Ecto neural progenitor cell (in vitro differentiated cells): ENCODE data around the gene MUC22.
A peak's percentile ranks its signal among the peaks of the same experiment; 100 is the strongest.
"Not testable (repeated sequence)": the region's sequence is repeated elsewhere in the genome, so short reads cannot be mapped to it uniquely, and the experiment has no call there.

Experiments
- DNase-seq: peaks from one replicate; pipeline ENCODE4 v3.0.0-alpha.2; 2018; ENCODE audit warnings: low spot score

The MUC22 gene

DNA sequence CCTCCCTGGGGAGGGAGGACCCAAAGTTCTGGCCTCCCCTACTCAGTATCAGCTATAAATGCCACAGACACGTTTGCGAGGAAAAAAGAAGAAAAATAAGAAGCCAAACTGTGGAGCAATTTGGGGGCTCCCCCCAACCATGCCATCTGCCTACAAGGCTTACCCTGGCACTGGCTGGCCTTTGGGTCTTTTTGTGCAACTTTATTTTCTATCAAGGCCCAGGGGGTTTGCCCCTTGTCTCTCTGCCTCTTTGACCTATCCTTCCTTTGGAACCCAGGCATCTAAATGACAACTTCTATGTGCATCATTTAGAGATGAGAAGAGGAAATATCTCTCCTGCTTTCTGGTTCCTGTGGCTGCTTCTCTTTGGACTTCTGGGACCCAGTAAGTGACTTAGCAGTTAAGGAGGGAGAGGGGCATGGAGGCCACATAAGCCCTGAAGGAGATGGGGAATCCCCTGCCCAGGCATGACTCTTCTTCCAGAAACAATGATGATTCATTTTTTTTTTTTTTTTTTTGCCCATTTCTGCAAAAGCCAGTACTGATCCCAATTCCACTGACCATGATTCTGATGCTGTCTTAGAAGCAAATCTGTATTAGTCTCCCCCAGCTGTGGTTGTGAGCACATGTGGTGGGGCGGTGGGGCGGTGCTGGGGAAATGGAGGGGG lies at the start of gene MUC22:
Gene MUC22 (plus strand): TSS at position 82 of the 668 bp plus-strand sequence. CDS start 233 bp downstream, at position 315.
- DNase-seq = no peak

DNA sequence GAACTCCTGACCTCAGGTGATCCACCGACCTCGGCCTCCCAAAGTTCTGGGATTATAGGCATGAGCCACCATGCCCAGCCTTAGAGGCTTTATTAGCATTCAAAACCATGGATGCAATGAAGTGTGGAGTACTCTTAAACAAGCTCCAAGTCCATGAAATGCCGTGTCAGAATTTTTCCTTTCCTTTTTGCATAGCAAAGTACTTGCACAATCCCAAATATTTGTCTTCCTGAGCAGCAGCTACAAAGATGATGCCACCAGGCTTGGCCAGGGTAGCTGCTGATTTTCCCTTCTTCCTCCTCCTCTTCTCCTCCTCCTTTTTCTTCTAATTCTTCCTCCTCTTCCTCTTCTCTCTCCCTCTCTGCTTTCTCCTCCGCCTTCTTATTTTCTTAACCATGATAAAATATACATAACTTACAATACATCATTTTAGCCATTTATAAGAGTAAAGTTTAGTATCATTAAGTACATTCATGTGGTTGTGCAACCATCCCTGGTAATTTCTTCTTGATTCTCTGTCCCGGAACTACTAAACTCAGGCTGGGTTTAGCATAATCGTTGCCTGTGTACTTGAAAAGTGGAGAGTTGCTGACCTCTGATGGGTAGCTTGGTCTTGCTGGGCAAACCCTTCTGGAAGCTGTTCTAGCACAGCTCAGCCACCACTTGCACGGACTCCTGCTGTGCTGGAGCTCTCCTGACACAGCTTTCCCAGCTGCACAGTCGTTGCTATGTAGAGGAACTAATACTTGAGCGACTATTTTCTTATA lies 49.2 kb upstream of the MUC22 start:
- no peak for DNase-seq

- no peak for DNase-seq
These were observed 47.6 kb upstream of the MUC22 start for GRCh38 chr6:30962716-30963115.

- no peak for DNase-seq
These were observed 46.6 kb upstream of the MUC22 start for GRCh38 chr6:30963641-30964040.

DNA sequence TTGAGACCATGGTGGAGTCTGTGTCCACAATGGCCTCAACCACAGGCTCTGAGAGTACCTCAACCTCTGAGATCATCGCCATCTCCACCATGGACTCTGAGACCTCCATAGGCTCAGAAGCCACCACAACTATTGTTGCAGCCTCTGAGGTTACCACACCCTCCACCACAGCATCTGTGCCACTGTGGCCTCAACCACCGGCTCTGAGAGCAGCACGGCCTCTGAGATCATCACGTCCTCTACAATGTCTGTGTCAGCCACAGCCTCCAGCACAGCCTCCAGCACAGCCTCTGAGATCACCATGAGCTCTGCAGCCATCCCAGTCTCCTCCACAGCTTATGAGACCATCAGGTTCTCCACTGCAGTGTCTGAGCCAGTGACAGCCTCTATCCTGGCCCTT lies 46.2 kb upstream of the MUC22 start:
- no peak for DNase-seq

- DNase-seq = no peak
These were observed 45.1 kb upstream of the MUC22 start for GRCh38 chr6:30965140-30965601.

GRCh38 chr6:30966154-30966553 lies 44.1 kb upstream of the MUC22 start:
- no peak for DNase-seq

DNA sequence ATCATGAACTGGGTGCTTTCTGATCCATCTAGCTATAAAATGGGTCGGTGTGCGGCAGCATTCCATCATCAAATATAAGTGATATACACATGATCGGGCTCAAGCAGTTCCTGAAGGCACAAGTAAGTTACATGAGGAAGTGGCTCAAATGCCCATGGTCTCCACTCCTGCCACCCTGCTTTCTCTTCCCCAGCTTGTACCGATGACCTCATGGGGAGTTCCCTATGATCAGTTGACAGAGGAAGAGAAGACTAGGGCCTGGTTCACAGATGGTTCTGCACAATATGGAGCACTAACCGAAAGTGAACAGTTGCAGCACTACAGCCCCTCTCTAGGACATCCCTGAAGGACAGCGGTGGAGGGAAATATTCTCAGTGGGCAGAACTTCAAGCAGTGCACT lies 41.1 kb upstream of the MUC22 start:
- DNase-seq = not testable (repeated sequence)

GRCh38 chr6:30970946-30971345 lies 39.3 kb upstream of the MUC22 start:
- DNase-seq = no peak

DNA sequence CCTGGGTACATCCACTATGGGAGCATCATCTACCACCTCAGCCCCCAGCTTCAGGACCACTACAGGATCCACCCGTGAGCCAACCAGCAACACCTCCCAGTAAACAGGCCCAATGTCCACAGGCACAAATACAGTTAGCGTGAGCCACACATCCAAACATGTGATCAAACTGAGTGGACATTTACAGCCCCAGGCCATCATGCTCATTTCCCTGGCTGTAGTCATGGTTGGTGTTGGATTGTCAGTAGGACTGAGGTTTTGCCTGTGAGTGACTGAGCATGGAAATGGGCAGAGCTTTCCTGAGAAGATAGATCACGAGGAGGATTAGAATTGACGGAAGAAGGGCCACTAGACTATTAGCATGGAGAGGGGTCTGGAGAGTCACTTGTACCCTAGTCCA lies 37.5 kb upstream of the MUC22 start:
- no peak for DNase-seq

DNA sequence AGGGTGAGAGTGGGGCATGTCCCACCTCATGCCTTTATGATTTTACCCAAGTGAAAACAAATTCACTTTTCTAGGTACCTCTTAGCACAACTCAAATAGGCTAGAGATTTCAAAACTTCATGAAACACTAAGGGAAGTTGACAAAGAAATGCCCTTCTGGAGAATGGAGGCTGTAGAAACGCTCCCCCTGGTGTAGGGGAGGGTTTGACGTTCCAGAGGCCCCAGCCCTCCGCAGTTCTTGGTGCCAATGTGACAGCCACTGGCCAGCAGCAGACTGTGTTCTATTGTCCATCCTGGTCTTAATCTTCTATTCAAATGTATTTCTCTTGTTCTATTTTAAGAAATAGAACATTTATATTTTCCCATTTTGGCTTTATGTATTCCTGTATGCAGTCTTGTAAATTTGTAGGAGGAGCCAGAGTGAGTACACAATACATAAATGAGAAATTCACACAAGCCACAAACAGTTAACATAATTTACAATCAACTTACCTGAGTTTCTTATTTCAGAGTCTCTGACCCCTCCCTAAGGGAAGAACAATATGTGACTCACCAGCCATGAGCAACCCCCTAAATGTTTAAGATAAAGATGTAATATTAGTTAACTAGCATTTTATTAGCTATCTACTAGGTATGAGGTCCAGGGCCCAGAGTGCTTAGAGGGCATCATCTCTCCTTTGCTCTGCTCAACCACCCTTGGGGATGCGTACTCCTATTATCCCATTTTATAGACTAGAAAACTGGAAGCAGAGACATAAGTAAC lies 35.6 kb upstream of the MUC22 start:
- no peak for DNase-seq

GRCh38 chr6:30979141-30979540 lies 31.1 kb upstream of the MUC22 start:
- DNase-seq = no peak

- DNase-seq = no peak
These were observed 30.6 kb upstream of the MUC22 start for GRCh38 chr6:30979690-30980089.

DNA sequence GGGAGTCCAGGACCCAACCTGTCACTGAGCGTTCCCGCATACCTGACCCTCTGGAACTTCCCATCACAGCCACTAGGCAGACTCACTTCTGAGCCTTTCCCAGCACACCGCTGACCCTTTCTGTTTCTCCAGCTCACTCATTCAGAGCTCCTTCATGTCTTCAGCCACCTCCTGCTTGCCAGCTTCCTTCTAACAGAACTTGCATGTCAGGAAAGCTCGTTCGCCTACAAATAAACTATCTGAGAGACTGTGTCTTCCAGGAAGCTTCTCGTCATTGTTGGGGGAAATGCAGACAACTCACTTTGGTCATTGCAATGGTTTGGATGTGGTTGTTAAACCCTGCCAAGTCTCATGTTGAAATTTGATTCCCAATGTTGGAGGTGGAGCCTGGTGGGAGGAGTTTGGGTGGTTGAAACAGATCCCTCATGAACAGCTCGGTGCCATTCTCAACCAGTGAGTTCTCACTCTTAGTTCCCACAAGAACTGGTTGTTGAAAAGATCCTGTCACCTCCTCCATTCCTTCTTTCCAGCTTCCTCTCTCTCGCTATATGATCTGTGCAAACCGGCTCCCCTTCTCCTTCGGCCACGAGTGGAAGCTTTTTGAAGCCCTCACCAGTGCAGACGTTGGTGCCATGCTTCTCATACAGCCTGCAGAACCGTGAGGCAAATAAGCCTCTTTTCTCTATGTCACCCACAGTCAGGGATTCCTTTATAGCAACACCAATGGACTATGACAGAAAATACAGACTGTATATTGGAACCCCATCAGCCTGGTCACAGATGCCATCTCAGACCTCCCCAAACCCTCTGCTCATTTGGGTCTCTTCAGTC lies 28.1 kb upstream of the MUC22 start:
- DNase-seq = peak; percentile 70

- no peak for DNase-seq
These were observed 26.8 kb upstream of the MUC22 start, which contains the start of gene MUC21 for GRCh38 chr6:30983439-30983838. TSS of gene MUC21 (plus strand) at chr6:30983718. CDS start at chr6:30983959, 241 bp downstream.

DNA sequence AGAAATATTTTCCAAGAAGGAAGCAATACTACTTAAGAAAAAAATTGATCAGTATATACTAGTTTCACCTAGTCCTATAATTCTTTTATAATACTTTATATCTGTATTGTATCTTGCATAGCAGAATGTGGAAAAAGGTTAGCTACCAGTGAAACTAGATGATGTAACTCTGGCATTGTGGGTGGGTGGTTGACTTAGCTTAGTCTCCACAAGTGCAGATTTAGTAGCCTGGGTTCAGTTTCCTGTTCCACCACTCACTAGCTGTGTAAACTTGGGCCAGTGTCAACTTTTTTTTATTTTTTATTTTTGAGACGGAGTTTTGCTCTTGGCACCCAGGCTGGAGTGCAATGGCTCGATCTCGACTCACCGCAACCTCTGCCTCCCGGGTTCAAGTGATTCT lies 24.8 kb upstream of the MUC22 start:
- no peak for DNase-seq

DNA sequence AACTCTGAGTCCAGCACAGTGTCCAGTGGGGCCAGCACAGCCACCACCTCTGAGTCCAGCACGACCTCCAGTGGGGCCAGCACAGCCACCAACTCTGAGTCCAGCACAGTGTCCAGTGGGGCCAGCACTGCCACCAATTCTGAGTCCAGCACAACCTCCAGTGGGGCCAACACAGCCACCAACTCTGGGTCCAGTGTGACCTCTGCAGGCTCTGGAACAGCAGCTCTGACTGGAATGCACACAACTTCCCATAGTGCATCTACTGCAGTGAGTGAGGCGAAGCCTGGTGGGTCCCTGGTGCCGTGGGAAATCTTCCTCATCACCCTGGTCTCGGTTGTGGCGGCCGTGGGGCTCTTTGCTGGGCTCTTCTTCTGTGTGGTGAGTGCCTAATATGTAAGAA lies 23.0 kb upstream of the MUC22 start:
- no peak for DNase-seq

- DNase-seq = no peak
These were observed 22.0 kb upstream of the MUC22 start for GRCh38 chr6:30988209-30988825.

DNA sequence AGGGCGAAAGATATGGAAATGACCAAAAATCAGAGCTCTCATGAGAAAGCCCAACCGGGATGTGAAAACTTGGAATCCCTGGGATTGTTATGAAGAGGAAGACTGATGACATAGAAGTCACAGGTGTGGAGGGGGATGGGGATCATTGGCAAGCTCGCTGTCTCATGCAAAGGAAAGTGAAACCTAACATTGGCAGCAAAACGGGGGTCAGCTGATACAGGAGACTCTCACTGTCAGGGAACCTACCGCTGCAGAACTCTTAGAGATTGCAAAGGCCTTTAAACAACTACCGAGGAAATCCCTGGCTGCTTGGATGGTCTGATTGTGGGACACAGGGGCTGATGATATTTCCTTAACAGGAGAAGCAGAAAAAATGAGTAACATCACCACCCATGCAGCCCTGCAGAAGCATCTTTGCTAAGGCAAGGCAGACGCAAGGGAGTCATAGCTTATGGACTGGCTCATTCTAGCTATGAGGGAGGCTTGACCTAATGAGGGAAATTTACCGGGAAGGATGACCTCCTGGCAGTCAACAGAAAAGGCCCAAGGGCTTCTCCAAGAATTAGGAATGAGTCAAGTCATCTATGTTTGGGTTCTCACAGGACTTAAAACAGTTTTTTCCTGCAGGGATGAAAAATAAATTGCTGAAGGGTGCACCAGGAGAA lies 19.7 kb upstream of the MUC22 start:
- DNase-seq = no peak

DNA sequence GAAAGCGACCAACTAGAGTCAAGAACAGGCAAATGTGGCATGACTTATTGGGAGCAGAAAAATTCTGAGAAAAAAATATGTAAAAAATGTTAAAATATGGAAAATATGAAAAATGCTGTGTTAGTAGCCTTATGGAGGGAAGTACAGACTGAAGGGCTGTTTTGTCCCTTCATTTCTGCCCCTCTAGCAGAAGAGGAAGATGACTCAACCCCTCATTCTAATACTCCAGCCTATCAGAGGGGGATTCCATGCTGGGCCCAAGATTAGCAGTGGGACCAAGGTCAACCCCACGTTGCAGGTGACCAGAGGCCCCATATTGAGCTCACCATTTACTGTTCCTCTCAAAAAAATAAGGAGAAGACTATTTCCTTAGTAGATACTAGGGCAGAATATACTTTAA lies 18.4 kb upstream of the MUC22 start:
- DNase-seq = no peak

DNA sequence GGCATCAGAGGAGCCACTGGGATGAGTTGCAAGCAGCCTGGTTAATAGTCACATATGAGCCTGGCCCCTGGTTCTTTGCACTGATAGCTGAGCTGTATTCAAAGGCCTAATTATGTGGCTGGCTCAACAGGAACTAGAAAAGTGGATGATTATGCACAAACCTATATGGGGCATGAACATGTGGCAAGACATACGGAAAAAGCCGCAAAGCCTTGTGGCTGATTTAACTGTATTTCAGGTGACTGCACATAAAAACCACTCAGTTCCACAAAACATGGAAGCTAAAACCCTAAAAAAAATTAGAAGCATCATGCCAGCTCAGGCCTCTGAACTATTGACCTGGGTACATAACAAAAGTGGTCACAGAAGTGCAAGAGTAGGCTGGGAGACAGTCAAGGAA lies 13.0 kb upstream of the MUC22 start:
- no peak for DNase-seq
